ENCODE measurements around the gene ZNF443.
A peak's percentile ranks its signal among the peaks of the same experiment; 100 is the strongest.
"Not testable (repeated sequence)": the region's sequence is repeated elsewhere in the genome, so short reads cannot be mapped to it uniquely, and the experiment has no call there.

ZNF443 gene

GRCh38 chr19:12411893-12412292 is 28.9 kb downstream of the ZNF443 start:
- DNase-seq, result peak in 3 of 4 experiments; percentile 8 to 37 (median 25)

DNA sequence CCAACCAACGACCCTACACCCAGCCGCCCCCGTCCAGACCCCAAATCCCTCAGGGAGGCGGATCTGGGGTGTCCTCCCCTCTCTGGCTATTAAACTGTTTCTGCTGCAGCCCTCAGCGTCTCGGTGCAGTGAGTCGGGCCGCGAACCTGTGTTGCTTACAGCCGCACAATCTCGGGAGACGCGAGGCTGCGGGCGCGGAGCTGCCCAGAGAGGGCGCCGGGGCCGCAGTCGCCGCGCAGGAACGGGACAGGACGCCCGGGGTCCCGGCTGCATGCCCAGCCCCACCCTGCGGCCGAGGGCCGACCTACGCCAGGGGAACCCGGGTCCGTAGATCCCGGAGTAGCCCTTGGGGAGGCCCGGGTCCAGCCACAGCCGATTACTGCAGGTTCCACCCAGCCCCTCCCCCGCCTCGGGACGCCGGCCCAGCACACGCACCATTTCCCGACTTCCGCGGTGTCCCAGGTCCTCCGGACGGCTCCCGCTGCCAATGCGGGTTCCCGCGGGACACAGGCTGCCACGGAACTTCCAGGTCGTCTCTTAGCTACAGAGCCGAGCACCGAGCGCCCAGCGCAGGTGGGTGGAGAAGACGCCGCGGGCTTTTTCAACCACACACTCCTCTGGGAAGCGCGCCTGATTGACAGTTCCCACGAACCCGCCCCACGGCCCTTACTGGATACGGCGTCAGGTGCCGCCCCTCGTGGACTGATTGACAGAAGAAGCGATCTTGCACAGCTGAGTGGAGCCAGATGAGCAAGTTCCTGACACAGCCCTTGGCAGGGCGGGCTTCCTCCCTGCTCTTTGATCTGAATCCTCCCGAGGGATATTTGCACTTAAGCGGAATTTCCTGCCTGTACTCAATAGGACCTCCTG is 40.0 kb downstream of the ZNF443 start, which contains the start of gene ZNF799:
Gene ZNF799 (minus strand): TSS at position 639 of the 870 bp plus-strand sequence. CDS start 201 bp downstream, at position 438.
- peak; percentile 94 to 97 (median 96) for DNase-seq

- DNase-seq, result peak in 3 of 4 experiments; percentile 35 to 58 (median 41)
These were observed 40.8 kb downstream of the ZNF443 start for GRCh38 chr19:12399901-12400632.

DNA sequence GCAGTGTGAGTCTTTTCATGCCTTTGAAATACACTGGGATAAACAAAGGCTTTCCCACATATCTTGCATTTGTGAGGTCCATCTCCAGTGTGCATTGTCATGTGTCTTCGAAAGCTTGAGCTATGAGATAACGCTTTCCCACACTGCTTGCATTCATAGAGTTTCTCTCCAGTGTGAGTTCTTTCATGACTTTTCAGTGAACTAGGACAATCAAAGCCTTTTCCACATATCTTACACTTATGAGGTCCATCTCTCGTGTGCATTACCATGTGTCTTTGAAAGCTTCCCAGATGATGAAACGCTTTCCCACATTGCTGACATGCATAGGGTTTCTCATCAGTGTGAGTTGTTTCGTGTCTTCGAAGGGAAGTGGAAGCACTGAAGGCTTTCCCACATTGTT is 49.7 kb downstream of the ZNF443 start:
- DNase-seq, result not testable (repeated sequence)

DNA sequence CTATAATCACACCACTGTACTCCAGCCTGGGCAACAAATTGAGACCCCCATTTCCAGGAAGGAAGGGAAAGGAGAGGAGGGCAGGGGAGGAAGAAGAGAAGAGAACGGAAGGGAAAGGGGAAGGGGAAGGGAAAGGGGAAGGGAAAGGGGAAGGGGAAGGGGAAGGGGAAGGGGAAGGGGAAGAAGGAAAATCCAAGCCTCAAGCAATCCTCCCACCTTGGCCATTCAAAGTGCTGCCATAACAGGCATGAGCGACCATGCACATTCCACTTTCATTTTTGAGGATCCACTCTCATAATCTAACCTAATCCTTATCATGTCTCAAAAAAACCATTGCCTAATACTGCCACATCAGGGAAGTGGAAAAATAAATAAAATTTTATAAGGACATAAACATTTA is 54.5 kb downstream of the ZNF443 start:
- not testable (repeated sequence) for DNase-seq

DNA sequence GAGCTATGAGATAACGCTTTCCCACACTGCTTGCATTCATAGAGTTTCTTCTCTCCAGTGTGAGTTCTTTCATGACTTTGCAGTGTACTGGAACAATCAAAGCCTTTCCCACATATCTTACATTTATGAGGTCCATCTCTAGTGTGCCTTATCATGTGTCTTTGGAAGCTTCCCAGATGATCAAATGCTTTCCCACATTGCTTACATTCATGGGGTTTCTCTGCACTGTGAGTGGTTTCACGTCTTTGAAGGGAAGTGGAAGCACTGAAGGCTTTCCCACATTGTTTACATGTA is 60.4 kb downstream of the ZNF443 start:
- DNase-seq, result no peak

- no peak for DNase-seq
These were observed 60.9 kb downstream of the ZNF443 start for GRCh38 chr19:12379732-12380443.

Data from suppressor macrophage (primary cell).